Measurements from ENCODE around the gene SOX8. TPM values are rescaled to one million over a fixed set of nuclear protein-coding genes. Genes with fewer than 3 reads are reported as not detected.

The SOX8 gene
- total RNA-seq, 4 donors from 2014 or later = 0.15 to 0.78 (median 0.27) TPM; not detected in 1

GRCh38 chr16:964356-965035, 17.1 kb upstream of the SOX8 start:
- Histone ChIP-seq H3K9me3 (no peaks in the 10 kb centered on the region), H3K4me1 (peaks cover 17 to 24% of the 10 kb centered on the region in 2 donors), H3K36me3 (no peaks in the 10 kb centered on the region), H3K4me3 (replicated peaks in 1 of 3) (peak overlapping the region in 1 of 3 donors; percentile 22), H3K27me3 (no peaks in the 10 kb centered on the region), H3K27ac (peak overlapping the region; percentile 74 to 84 (median 83))
- peak; percentile 70 to 74 for DNase-seq
- intact Hi-C loops (cut with DNase I) = no loop called here
- WGBS, 2 donors = 49 to 58% methylated on average over 27 of the region's 27 CpGs
- TF ChIP-seq POLR2A (IDR thresholded peaks at IDR 0.05) (peak in 1 of 2 donors; percentile 41), CTCF (IDR thresholded peaks at IDR 0.05) (no peak)

- peak; percentile 34 to 45 for DNase-seq
- intact Hi-C loops (cut with DNase I) = no loop called here
- Histone ChIP-seq H3K4me1 (peaks cover 22 to 29% of the 10 kb centered on the region in 2 donors), H3K27me3 (no peaks in the 10 kb centered on the region), H3K36me3 (no peaks in the 10 kb centered on the region), H3K9me3 (no peaks in the 10 kb centered on the region), H3K27ac (peak overlapping the region; percentile 74 to 84 (median 83)), H3K4me3 (replicated peaks in 1 of 3) (peak overlapping the region in 1 of 3 donors; percentile 22)
- TF ChIP-seq CTCF (IDR thresholded peaks at IDR 0.05) (no peak), POLR2A (IDR thresholded peaks at IDR 0.05) (no peak)
- 68 to 70% methylated on average over 12 to 13 of the region's 13 CpGs for WGBS, 2 donors
Observed at GRCh38 chr16:965036-965395, 16.6 kb upstream of the SOX8 start.

GRCh38 chr16:965487-965886, 16.1 kb upstream of the SOX8 start:
- no peaks in the 10 kb centered on the region for H3K27me3 ChIP-seq
- WGBS, 2 donors = 94 to 95% methylated on average over 4 of the region's 4 CpGs
- intact Hi-C loops (cut with DNase I) = no loop called here
- no peaks in the 10 kb centered on the region for H3K9me3 ChIP-seq
- no peak for TF ChIP-seq POLR2A (IDR thresholded peaks at IDR 0.05)
- TF ChIP-seq CTCF (IDR thresholded peaks at IDR 0.05) = no peak
- no peak overlapping the region for H3K4me3 ChIP-seq (replicated peaks in 1 of 3)
- no peak for DNase-seq
- peak overlapping the region in 2 of 3 donors; percentile 83 to 84 for H3K27ac ChIP-seq
- peaks cover 26 to 31% of the 10 kb centered on the region in 2 donors for H3K4me1 ChIP-seq
- H3K36me3 ChIP-seq = no peaks in the 10 kb centered on the region

- no peaks in the 10 kb centered on the region for H3K27me3 ChIP-seq
- peaks cover 26 to 31% of the 10 kb centered on the region in 2 donors for H3K4me1 ChIP-seq
- no peaks in the 10 kb centered on the region for H3K9me3 ChIP-seq
- no peak overlapping the region for H3K4me3 ChIP-seq (replicated peaks in 1 of 3)
- no peak for DNase-seq
- WGBS, 2 donors = 93 to 97% methylated on average over 8 to 16 of the region's 18 CpGs
- H3K36me3 ChIP-seq = no peaks in the 10 kb centered on the region
- intact Hi-C loops (cut with DNase I) = no loop called here
- no peak overlapping the region for H3K27ac ChIP-seq
- no peak for TF ChIP-seq POLR2A (IDR thresholded peaks at IDR 0.05)
- no peak for TF ChIP-seq CTCF (IDR thresholded peaks at IDR 0.05)
Observed at GRCh38 chr16:966035-966434, 15.5 kb upstream of the SOX8 start.

GRCh38 chr16:966505-966904, 15.1 kb upstream of the SOX8 start:
- intact Hi-C loops (cut with DNase I) = no loop called here
- H3K27me3 ChIP-seq = no peaks in the 10 kb centered on the region
- 98 to 99% methylated on average over 10 of the region's 10 CpGs for WGBS, 2 donors
- H3K4me3 ChIP-seq (replicated peaks in 1 of 3) = no peak overlapping the region
- peaks cover 26 to 31% of the 10 kb centered on the region in 2 donors for H3K4me1 ChIP-seq
- no peak overlapping the region for H3K27ac ChIP-seq
- H3K36me3 ChIP-seq = no peaks in the 10 kb centered on the region
- H3K9me3 ChIP-seq = no peaks in the 10 kb centered on the region
- TF ChIP-seq POLR2A (IDR thresholded peaks at IDR 0.05) = no peak
- no peak for TF ChIP-seq CTCF (IDR thresholded peaks at IDR 0.05)
- no peak for DNase-seq
